Measurements from ENCODE around the gene POLR2A. TPM values are rescaled to one million over a fixed set of nuclear protein-coding genes. Genes with fewer than 3 reads are reported as not detected.

Gene POLR2A
- total RNA-seq, 2 donors from 2014 or later: 79.7 to 217 TPM

DNA sequence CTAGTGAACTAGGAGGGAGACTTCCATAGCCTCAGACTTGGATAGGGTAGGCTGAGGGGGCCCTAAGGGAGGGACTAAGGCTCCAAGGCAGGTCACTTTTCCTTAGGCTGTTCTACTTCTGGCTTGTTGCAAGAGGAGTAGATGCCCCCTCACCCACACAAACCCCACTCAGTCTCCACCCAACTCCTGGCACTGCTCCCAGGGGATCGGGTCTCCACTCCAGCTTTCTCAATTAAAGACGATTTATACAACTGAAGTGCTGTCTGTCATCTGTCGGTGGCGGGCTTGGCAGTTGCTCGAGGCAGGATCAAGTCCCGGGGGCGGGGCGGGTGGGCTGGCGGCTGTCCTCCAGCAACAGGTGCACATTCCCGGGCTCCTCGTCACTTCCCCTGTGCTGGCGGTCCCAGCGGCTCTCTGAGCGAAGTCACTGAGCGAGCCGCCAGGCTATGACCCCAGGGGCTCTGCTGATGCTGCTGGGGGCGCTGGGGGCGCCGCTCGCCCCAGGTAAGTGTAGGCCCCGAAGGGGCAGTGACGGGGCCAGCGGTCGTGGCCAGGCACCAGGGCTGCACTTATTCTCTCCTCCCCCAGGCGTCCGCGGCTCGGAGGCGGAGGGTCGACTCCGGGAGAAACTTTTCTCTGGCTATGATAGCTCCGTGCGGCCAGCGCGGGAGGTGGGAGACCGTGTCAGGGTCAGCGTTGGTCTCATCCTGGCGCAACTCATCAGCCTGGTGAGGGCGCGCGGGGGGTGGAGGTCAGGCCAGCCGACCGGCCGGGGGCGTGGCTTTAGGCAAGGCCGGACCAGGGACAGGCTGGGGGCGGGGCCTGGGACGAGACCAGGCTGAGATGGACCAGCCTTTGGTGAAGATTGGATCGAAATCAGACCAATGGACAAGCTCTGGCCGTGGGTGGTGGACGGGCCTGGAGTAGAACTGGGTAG is 39.2 kb upstream of the POLR2A start, which contains the start of gene CHRNB1:
Gene CHRNB1, plus strand, starts transcription at position 380 of the 937 bp plus-strand sequence. Its CDS starts 67 bp downstream, at position 447.
- H3K36me3 ChIP-seq: no peaks in the 10 kb centered on the region
- H3K4me1 ChIP-seq (replicated peaks): peaks cover 2% of the 10 kb centered on the region
- H3K9me3 ChIP-seq: no peaks in the 10 kb centered on the region
- H3K4me3 ChIP-seq: peak within 1 kb of the TSS in 1 of 2 donors; percentile 6
- no peaks in the 10 kb centered on the region for H3K27me3 ChIP-seq (replicated peaks; ENCODE audit: insufficient read depth)
- DNase-seq (ENCODE audit: low spot score): no peak
- no peak for TF ChIP-seq POLR2AphosphoS5 (IDR thresholded peaks at IDR 0.05)
- TF ChIP-seq POLR2A (IDR thresholded peaks at IDR 0.05): no peak
- TF ChIP-seq, protein P1, sequence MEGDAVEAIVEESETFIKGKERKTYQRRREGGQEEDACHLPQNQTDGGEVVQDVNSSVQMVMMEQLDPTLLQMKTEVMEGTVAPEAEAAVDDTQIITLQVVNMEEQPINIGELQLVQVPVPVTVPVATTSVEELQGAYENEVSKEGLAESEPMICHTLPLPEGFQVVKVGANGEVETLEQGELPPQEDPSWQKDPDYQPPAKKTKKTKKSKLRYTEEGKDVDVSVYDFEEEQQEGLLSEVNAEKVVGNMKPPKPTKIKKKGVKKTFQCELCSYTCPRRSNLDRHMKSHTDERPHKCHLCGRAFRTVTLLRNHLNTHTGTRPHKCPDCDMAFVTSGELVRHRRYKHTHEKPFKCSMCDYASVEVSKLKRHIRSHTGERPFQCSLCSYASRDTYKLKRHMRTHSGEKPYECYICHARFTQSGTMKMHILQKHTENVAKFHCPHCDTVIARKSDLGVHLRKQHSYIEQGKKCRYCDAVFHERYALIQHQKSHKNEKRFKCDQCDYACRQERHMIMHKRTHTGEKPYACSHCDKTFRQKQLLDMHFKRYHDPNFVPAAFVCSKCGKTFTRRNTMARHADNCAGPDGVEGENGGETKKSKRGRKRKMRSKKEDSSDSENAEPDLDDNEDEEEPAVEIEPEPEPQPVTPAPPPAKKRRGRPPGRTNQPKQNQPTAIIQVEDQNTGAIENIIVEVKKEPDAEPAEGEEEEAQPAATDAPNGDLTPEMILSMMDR (IDR thresholded peaks at IDR 0.05): no peak
- no peak within 1 kb of the TSS for H3K27ac ChIP-seq
- intact Hi-C loops (cut with DNase I): no loop called here
- 17% methylated on average over 38 of the region's 51 CpGs for WGBS

DNA sequence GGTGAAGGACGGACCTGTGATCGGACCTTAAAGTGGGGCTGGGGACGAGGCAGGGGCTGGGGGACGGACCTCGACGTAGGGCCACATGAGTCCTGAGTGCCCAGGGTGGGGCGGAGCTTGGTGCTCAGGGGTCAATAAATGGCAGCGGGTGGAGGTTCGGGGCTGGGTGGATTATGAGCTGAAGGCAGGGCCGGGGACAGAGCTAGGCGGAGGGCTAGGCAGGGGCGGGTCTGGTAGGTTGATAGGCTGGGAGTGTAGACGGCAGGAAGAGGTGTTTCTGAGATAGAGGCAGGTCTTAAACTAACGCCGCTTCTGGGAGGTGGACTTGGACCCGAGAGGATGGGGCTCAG is 38.6 kb upstream of the POLR2A start:
- Histone ChIP-seq H3K27me3 (replicated peaks; ENCODE audit: insufficient read depth) (no peaks in the 10 kb centered on the region), H3K27ac (no peak overlapping the region)

DNA sequence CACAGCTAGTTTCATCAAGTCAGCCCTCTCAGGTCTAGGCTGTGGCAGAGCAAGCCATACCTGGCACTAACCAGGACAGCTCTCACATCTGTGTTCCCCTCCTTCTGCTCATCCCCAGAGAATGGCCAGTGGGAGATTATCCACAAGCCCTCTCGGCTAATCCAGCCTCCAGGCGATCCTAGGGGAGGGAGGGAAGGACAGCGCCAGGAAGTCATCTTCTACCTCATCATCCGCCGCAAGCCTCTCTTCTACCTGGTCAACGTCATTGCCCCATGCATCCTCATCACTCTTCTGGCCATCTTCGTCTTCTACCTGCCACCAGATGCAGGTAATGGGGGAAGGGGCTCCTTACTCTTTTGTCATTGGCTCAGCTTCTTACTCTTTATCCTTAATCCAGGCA is 35.7 kb upstream of the POLR2A start:
- no peaks in the 10 kb centered on the region for H3K36me3 ChIP-seq
- no peak for DNase-seq (ENCODE audit: low spot score)
- no peaks in the 10 kb centered on the region for H3K27me3 ChIP-seq (replicated peaks; ENCODE audit: insufficient read depth)
- H3K4me1 ChIP-seq (replicated peaks): no peaks in the 10 kb centered on the region
- intact Hi-C loops (cut with DNase I): no loop called here
- H3K27ac ChIP-seq: no peak overlapping the region
- no peaks in the 10 kb centered on the region for H3K9me3 ChIP-seq
- no peak overlapping the region for H3K4me3 ChIP-seq
- WGBS: 86% methylated on average over 7 of the region's 7 CpGs
- no peak for TF ChIP-seq POLR2A (IDR thresholded peaks at IDR 0.05)
- TF ChIP-seq POLR2AphosphoS5 (IDR thresholded peaks at IDR 0.05): no peak
- TF ChIP-seq, protein P1 (IDR thresholded peaks at IDR 0.05): no peak

More for the DNA sequence above, 38.6 kb upstream of the POLR2A start:
- H3K4me3 ChIP-seq: no peak overlapping the region
- DNase-seq (ENCODE audit: low spot score): no peak
- intact Hi-C loops (cut with DNase I): no loop called here
- 12% methylated on average over 16 of the region's 16 CpGs for WGBS
- H3K4me1 ChIP-seq (replicated peaks): no peaks in the 10 kb centered on the region
- H3K9me3 ChIP-seq: no peaks in the 10 kb centered on the region
- no peak for TF ChIP-seq POLR2AphosphoS5 (IDR thresholded peaks at IDR 0.05)
- TF ChIP-seq, protein P1 (IDR thresholded peaks at IDR 0.05): no peak
- no peak for TF ChIP-seq POLR2A (IDR thresholded peaks at IDR 0.05)
- H3K36me3 ChIP-seq: no peaks in the 10 kb centered on the region

DNA sequence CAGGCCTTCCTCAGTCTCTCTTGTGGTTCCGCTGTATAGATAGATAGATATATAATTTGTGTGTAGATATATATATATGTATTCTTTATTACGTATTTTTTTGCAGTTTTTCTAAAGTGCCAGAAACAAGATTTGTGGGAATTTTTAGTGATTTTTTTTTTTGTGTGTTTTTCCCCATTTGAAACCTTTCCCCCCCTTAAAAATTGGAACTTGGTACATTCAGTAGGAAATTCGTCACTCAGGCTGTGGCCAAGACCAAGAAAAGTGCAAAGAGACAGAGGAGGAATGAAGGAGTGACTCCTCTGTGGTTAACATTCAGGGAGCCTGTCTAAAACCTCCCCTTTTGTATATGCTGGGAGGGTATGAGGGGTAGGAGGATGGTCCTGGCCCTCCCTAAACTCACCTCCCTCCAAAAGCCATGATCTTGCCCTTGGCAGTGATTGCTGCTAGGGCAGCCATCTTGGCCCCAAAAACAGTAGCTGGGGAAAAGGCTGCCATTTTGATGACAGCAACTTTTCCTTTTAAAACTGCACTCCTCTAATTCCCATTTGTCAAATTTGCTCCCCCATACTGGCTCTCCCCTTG is 24.1 kb upstream of the POLR2A start:
- Histone ChIP-seq H3K27me3 (replicated peaks; ENCODE audit: insufficient read depth) (no peaks in the 10 kb centered on the region), H3K4me3 (no peak overlapping the region), H3K4me1 (replicated peaks) (no peaks in the 10 kb centered on the region), H3K36me3 (peaks cover 0 to 5% of the 10 kb centered on the region in 2 donors), H3K27ac (no peak overlapping the region), H3K9me3 (no peaks in the 10 kb centered on the region)
- intact Hi-C loops (cut with DNase I): no loop called here
- WGBS: 73% methylated on average over 3 of the region's 3 CpGs
- DNase-seq (ENCODE audit: low spot score): no peak
- TF ChIP-seq, protein P1 (IDR thresholded peaks at IDR 0.05): no peak
- TF ChIP-seq POLR2A (IDR thresholded peaks at IDR 0.05) (no peak), POLR2AphosphoS5 (IDR thresholded peaks at IDR 0.05) (no peak)
